ENCODE results near the gene FLNC. TPM values are rescaled to one million over a fixed set of nuclear protein-coding genes. Genes with fewer than 3 reads are reported as not detected.
A peak's percentile ranks its signal among the peaks of the same experiment; 100 is the strongest.

Gene FLNC
- total and polyA plus RNA-seq, 9 of the 15 experiments (the other 6 are each of a cell fraction or from before 2014, with no cell fraction given), result 0.90 to 155 (median 28.8) TPM

DNA sequence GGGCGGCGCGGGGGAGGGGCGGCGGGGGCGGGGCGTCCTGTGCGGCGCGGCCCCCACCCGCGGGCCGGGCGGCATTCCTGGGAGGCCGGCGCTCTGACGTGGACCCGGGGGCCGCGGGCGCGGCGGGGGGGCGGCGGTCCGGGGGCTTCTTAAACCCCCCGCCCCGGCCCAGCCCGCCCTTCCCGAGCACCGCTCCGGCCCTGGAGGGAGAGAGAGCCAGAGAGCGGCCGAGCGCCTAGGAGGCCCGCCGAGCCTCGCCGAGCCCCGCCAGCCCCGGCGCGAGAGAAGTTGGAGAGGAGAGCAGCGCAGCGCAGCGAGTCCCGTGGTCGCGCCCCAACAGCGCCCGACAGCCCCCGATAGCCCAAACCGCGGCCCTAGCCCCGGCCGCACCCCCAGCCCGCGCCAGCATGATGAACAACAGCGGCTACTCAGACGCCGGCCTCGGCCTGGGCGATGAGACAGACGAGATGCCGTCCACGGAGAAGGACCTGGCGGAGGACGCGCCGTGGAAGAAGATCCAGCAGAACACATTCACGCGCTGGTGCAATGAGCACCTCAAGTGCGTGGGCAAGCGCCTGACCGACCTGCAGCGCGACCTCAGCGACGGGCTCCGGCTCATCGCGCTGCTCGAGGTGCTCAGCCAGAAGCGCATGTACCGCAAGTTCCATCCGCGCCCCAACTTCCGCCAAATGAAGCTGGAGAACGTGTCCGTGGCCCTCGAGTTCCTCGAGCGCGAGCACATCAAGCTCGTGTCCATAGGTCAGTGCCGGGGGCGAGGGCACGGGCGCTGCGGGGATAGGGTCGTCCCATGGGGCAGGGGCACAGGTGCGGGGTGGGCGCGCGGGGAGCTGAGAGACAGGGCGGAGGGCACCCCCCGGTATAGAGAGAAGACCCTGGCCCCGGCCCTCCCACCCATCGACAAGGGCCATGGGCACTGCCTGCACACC, at the start of gene FLNC (continued):
- no peak for TF ChIP-seq ELF4 (CRISPR knock-in tag; IDR thresholded peaks at IDR 0.05)
- TF ChIP-seq CBFB (CRISPR knock-in tag; IDR thresholded peaks at IDR 0.05), result no peak
- TF ChIP-seq ARID1B (IDR thresholded peaks at IDR 0.05), result no peak
- TF ChIP-seq BRCA1 (IDR thresholded peaks at IDR 0.05), result no peak
- TF ChIP-seq BRCA1 (CRISPR knock-in tag; IDR thresholded peaks at IDR 0.05), result 0 out of 2 replicates have a peak, but pooled peaks have one; percentile 82
- TF ChIP-seq HMG20B (CRISPR knock-in tag; IDR thresholded peaks at IDR 0.05), result no peak
- TF ChIP-seq, protein P1, sequence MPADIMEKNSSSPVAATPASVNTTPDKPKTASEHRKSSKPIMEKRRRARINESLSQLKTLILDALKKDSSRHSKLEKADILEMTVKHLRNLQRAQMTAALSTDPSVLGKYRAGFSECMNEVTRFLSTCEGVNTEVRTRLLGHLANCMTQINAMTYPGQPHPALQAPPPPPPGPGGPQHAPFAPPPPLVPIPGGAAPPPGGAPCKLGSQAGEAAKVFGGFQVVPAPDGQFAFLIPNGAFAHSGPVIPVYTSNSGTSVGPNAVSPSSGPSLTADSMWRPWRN (IDR thresholded peaks at IDR 0.05; ENCODE audit: low read depth), result no peak
- no peak for TF ChIP-seq ZNF3 (CRISPR knock-in tag; IDR thresholded peaks at IDR 0.05)
- TF ChIP-seq NCOR1 (IDR thresholded peaks at IDR 0.05), result peak; percentile 28; the same call in 1 of the 2 replicates
- TF ChIP-seq C11orf30 (IDR thresholded peaks at IDR 0.05; ENCODE audit: low read depth), result no peak
- peak; percentile 79 for TF ChIP-seq ZFX (CRISPR knock-in tag; IDR thresholded peaks at IDR 0.05)
- TF ChIP-seq NR2C1 (IDR thresholded peaks at IDR 0.05), result no peak
- TF ChIP-seq NR2C1 (tag; IDR thresholded peaks at IDR 0.05), result 0 out of 2 replicates have a peak, but pooled peaks have one; percentile 12
- TF ChIP-seq SMARCA5 (IDR thresholded peaks at IDR 0.05), result peak; percentile 81
- 0 out of 2 replicates have a peak, but pooled peaks have one; percentile 23 for TF ChIP-seq ZNF232 (CRISPR knock-in tag; IDR thresholded peaks at IDR 0.05)
- TF ChIP-seq, protein P2, sequence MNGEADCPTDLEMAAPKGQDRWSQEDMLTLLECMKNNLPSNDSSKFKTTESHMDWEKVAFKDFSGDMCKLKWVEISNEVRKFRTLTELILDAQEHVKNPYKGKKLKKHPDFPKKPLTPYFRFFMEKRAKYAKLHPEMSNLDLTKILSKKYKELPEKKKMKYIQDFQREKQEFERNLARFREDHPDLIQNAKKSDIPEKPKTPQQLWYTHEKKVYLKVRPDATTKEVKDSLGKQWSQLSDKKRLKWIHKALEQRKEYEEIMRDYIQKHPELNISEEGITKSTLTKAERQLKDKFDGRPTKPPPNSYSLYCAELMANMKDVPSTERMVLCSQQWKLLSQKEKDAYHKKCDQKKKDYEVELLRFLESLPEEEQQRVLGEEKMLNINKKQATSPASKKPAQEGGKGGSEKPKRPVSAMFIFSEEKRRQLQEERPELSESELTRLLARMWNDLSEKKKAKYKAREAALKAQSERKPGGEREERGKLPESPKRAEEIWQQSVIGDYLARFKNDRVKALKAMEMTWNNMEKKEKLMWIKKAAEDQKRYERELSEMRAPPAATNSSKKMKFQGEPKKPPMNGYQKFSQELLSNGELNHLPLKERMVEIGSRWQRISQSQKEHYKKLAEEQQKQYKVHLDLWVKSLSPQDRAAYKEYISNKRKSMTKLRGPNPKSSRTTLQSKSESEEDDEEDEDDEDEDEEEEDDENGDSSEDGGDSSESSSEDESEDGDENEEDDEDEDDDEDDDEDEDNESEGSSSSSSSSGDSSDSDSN (IDR thresholded peaks at IDR 0.05; ENCODE audit: borderline replicate concordance in 1 of 2, low read depth in 2 of 2, low read length in 2 of 2), result peak; percentile 14 to 29; a peak in 2 of 4 replicates
- TF ChIP-seq RBM14 (IDR thresholded peaks at IDR 0.05; ENCODE audit: borderline replicate concordance, insufficient read depth, low read depth, low read length), result no peak
- TF ChIP-seq, protein P3, sequence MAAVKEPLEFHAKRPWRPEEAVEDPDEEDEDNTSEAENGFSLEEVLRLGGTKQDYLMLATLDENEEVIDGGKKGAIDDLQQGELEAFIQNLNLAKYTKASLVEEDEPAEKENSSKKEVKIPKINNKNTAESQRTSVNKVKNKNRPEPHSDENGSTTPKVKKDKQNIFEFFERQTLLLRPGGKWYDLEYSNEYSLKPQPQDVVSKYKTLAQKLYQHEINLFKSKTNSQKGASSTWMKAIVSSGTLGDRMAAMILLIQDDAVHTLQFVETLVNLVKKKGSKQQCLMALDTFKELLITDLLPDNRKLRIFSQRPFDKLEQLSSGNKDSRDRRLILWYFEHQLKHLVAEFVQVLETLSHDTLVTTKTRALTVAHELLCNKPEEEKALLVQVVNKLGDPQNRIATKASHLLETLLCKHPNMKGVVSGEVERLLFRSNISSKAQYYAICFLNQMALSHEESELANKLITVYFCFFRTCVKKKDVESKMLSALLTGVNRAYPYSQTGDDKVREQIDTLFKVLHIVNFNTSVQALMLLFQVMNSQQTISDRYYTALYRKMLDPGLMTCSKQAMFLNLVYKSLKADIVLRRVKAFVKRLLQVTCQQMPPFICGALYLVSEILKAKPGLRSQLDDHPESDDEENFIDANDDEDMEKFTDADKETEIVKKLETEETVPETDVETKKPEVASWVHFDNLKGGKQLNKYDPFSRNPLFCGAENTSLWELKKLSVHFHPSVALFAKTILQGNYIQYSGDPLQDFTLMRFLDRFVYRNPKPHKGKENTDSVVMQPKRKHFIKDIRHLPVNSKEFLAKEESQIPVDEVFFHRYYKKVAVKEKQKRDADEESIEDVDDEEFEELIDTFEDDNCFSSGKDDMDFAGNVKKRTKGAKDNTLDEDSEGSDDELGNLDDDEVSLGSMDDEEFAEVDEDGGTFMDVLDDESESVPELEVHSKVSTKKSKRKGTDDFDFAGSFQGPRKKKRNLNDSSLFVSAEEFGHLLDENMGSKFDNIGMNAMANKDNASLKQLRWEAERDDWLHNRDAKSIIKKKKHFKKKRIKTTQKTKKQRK (IDR thresholded peaks at IDR 0.05; ENCODE audit: borderline replicate concordance, low read depth, low read length), result no peak
- TF ChIP-seq ZNF766 (CRISPR knock-in tag; conservative IDR thresholded peaks at IDR 0.05), result 0 out of 2 replicates have a peak, but pooled peaks have one; percentile 23
- TF ChIP-seq PHF21A (IDR thresholded peaks at IDR 0.05; ENCODE audit: borderline replicate concordance, low read depth), result no peak
- TF ChIP-seq HDAC2 (IDR thresholded peaks at IDR 0.05), result peak; percentile 54; the same call in 1 of the 2 replicates
- TF ChIP-seq U2AF1 (optimal IDR thresholded peaks at IDR 0.05; ENCODE audit: low read depth, low read length), result peak; percentile 82
